NOMO-1 treated with DMSO at 0.1 percent for 48 hours (cell line): ENCODE measurements around the gene BAZ2A.
"Not testable (repeated sequence)": the region's sequence is repeated elsewhere in the genome, so short reads cannot be mapped to it uniquely, and the experiment has no call there.

Source experiments
- DNase-seq: peaks from one replicate; lab custom pipeline; 2025; ENCODE audit not compliant: unreplicated experiment; lab: John Stamatoyannopoulos, UW

BAZ2A gene

GRCh38 chr12:56599041-56599440 is 31.1 kb downstream of the BAZ2A start:
- DNase-seq = no peak

GRCh38 chr12:56596815-56597214 is 33.3 kb downstream of the BAZ2A start:
- DNase-seq = no peak

GRCh38 chr12:56593909-56594621 is 36.1 kb downstream of the BAZ2A start:
- DNase-seq = peak; percentile 36

- no peak for DNase-seq
Measured at GRCh38 chr12:56591961-56592360, 38.2 kb downstream of the BAZ2A start.

GRCh38 chr12:56591126-56591525 is 39.0 kb downstream of the BAZ2A start:
- no peak for DNase-seq

GRCh38 chr12:56590237-56590830 is 39.8 kb downstream of the BAZ2A start:
- DNase-seq = peak; percentile 35

GRCh38 chr12:56589783-56590182 is 40.3 kb downstream of the BAZ2A start:
- DNase-seq = no peak

GRCh38 chr12:56585098-56585497 is 45.0 kb downstream of the BAZ2A start:
- no peak for DNase-seq

- DNase-seq = peak; percentile 44
Measured at GRCh38 chr12:56581418-56582145, 48.5 kb downstream of the BAZ2A start.

- DNase-seq = no peak
Measured at GRCh38 chr12:56578983-56579546, 51.1 kb downstream of the BAZ2A start.

- DNase-seq = not testable (repeated sequence)
Measured at GRCh38 chr12:56577248-56577647, 52.9 kb downstream of the BAZ2A start.

GRCh38 chr12:56574210-56574609 is 55.9 kb downstream of the BAZ2A start:
- DNase-seq = peak; percentile 70

GRCh38 chr12:56572288-56572687 is 57.8 kb downstream of the BAZ2A start:
- DNase-seq = no peak

GRCh38 chr12:56571121-56571520 is 59.0 kb downstream of the BAZ2A start:
- no peak for DNase-seq

GRCh38 chr12:56568146-56568545 is 62.0 kb downstream of the BAZ2A start:
- no peak for DNase-seq

GRCh38 chr12:56565510-56566101 is 64.5 kb downstream of the BAZ2A start:
- peak; percentile 45 for DNase-seq

GRCh38 chr12:56551070-56551469 is 79.1 kb downstream of the BAZ2A start:
- no peak for DNase-seq

- peak; percentile 32 for DNase-seq
Measured at GRCh38 chr12:56546680-56547079, 83.4 kb downstream of the BAZ2A start.
